Cortex of kidney (tissue), 1 donor: Measurements from ENCODE around the gene PARVA.

Experiments
- DNase-seq: peaks from one replicate; lab custom pipeline; 2025; lab: John Stamatoyannopoulos, UW

PARVA gene

DNA sequence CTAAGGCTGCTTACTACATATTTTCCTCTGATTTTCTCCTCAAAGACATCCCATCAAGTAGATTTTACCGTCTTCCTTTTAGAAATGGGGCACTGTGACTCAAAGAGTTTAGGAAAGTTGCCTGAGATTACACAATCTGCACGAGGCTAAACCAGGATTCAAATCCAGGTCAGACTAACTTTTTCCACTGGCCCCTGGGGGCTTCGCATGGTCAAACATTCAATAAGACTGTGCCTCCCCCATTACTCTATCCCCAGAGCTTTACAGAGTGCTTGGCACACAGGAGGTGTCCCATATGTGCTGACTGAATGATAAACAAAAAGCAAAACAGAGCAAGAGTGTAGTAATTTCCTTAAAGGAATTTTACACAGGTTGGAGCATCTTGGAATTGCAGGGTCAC, 178.8 kb downstream of the PARVA start:
- DNase-seq = no peak

DNA sequence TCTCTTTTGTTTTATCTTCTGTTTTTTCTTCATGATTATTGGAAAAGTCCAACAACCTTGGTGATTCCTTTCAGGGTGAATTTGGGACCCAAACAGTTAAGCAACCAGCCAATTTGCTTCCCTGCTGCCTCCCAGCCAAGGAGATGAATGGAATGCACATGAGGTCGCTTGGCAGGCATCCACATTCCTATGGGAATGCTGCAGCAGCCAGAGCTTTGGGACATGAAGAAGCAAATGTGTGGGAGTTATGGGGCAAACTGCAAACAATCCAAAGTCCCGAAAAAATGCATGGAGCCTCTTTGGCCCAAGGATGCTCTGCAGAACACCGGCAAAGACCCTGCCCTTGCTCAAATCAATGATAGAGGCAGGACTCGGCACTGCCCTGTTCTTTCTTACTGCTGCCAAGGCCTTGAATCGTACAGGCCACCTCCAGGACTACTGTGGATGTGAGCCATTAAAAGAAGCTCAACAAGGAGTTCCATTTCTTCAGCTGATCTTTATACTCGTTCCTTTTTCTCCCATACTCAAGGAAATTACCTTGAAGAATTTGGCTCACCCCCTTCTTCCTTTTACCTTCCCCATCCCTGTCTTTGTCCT, 179.5 kb downstream of the PARVA start:
- no peak for DNase-seq

DNA sequence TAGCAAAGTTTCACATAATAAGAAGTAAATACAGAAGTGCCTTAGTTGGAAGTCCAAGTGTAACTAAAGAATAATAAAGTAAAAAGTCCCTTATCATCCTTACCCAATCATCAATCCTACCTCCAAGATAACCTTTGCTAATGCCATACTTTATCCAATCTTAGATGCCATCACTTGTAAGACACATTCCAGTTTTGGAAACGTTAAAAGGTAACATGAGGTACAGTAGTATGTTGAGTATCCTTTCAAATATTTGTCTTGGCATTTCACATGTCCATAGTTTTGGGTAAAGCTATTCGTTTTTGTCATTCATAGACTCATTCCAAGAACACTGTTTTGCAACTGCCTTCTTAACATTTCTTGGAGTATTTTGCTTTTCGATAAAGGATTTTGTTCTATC, 181.6 kb downstream of the PARVA start:
- no peak for DNase-seq

DNA sequence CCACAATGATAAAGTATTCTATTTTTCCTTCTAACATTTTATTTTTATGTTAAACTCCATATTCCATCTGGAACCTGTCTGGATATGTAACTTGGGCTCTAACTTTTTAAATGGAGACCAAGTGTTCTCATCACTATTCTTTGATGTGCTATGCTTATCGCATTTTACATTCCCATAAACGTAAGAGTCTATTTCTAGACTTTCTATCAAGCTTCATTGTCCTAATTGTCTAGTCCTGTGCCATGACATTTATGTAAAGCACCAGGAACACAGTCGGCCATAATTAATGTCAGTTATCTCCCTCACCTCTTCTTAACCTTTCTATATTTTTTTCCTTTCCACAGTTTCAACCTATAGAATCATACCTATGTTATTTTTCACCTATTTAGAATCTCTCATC, 183.0 kb downstream of the PARVA start:
- DNase-seq = no peak

DNA sequence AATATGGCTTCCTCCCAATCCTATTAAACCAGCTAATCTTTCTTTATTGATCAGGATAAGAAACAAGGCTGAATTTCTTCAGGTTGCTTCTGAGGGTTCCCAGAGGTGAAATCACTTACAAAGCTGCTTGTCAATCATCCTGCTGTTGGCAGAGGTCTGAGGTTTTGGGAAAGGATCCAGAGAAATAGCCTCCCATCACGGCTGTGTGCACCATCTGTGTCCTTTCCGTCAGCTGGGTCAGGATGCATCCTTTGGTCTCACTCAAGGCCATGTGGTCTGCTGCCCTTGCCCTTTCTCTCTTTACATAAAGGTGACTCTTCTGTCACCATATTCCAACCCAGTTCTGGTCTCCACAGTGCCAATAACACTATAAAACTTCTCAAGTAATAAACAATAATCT, 183.5 kb downstream of the PARVA start:
- DNase-seq = no peak

DNA sequence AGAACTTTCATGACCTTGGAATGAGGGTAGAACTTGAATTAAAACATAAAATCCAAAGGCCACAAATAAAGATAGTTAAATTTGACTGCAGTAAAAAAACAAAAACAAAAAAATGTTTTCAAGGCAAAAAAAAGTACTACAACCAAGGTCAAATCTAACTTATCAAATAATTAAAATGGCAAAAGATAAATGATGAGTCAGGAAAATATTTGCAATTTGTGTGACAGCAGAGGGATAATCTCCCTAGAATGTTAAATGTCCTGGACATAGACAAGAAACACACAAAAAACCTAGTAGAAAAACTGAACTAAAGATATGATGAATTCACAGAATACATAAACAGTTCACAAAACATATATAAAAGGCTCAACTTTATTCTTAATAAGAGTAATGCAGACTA, 186.6 kb downstream of the PARVA start:
- no peak for DNase-seq

DNA sequence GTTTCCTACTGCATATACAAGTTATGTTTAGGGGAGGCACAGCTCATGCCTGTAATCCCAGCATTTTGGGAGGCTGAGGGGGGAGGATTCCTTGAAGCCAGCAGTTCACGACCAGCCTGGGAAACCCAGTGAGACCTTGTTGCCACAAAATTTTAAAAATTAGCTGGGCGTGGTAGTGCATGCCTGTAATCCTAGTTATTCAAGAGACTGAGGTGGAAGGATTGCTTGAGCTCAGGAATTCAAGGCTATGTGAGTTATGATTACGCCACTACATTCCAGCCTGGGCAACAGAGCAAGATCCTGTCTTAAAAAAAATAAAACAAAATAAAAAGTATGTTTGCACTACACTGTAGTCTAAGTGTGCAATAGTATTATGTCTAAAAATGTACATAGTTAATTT, 188.0 kb downstream of the PARVA start:
- no peak for DNase-seq

DNA sequence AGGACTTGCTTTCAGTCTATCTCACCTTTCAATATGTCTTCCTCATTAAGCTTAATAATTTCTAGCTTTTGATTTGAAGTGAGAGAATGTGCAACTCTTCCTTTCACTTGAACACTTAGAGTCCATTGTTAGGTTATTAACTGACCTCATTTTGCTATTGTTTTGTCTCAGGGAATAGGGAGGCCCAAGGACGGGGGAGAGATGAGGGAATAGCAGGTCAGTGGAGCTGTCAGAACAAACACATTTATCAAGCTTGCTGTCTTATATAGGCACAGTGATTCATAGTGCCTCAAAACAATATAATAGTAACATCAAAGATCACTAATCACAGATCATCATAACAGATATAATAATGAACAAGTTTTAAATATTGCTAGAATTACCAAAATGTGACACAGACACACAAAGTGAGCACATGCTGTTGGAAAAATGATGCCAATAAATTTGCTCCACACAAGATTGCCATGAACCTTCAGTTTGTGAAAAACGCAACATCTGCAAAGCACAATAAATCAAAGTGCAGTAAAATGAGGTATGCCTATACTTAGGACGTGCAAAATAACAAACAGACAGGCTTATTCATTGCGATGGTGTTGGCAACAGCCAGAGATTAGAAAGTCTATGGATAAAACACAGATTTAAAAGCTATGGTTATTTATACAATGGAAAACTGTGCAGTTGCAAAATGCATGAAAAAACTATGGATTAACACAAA, 190.5 kb downstream of the PARVA start:
- DNase-seq = no peak

DNA sequence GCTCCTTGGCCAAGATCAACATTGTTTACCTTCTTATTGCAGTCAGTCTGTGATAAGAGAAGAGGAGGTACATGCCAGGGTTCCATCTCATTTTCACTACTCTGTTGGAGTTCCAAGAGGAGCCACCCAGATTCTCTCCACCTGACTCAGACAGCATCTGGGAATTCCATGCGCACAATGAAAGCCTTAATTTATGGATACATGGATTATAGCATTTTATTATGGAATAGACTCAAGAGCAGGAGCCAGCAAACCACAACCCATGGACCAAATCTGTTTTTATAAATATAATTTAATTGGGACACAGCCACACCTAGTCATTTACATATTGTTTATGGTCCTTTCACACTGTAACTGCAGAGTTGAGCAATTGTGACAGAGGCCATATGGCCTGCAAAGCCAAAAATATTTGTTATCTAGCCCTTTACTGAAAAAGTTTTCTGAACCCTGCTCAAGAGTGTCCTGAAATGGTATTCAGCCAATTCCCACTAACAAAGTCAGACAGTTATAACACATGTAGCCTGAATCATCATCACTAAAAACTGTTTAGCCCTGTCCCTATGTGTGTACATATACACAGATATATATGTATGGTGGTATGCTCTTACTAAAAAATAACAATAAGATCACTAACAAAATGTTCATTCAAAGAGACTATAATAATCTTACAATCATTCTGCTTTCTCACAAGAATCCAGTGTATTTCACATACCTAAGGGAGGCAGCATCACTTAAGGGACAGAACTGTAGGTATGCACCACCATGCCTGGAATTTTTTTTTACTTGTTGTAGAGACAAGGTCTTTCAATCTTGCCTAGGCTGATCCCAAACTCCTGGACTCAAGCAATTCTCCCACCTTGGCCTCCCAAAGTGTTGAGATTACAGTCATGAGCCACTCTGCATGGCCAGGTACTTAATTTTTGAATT, 192.4 kb downstream of the PARVA start:
- DNase-seq = no peak

DNA sequence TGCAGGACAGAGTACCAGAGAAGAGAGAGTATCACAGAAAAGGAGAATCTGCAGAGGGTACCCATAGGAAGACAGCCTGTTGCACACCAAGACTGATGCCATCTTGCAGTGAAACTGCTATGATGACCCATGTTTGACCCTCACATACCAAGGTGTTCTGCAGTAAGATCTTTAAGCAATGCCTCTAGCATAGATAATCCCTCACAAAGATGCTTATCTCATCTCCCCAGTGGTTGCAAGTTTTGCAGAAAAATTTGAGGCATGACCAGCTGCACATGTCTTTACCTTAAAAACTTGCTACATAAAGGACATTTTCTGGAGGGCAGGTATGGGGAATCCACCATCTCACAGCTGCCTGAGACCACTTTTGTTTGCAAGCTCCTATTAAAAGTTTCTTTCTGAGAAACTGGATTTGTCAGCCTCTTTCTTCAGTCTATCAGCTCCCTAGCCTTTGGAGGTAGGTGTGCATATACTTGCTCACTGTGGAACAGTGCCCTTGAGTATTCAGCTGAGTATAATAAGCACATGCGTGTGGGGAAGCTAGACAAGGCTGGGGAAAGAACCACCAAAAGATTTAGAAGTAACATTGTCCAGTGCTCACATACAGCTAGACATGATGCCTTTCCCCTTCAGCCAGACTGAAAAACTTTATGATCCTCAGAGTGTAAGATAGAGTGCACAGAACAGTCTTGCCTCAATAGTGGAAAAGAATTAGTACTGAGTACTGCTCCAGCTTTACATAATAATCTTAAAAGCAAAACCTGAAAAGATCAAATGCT, 196.5 kb downstream of the PARVA start:
- DNase-seq = no peak

DNA sequence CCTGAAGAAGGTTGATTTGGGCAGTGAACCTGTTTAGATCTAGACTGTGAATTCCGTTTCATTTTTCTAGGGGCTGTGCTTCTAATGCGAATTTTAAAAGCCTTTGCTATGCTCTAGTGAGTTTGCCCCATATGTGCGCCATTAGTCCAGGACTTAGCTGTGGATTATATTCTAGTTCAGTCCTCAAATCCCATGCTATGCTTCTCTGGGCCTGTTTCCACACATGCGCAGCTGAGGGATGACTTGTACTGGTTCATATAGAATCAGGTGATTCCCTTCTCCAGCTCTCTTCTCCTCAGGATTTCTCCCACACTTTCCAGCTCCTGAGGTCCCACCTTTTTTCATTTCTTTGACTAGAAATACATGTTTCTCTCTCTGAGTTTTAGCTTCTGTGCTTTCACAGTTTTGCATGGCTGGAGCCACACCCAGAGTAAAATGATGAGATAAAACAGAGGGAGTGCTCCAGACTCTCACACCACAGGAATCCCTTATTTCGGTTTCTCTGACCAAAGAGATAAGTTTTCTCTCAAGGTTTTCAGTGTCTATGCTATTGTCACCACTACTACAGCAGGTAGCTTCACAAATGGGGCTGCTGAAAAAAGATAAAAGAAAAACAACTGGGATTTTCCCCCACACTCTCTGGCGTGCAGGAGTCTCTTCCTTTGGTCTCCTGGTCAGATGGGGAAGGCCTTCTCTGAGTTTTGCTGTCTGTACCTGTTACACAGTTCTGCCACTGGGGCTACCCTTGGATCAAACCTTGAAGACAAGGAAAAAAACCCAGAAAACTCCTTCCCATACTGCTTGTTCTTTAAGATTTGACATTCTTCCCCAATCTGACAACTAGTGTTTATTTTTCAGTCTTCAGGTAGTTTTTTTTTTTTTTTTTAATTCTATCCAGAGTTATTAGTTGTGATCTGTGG, 200.6 kb downstream of the PARVA start:
- DNase-seq = no peak

DNA sequence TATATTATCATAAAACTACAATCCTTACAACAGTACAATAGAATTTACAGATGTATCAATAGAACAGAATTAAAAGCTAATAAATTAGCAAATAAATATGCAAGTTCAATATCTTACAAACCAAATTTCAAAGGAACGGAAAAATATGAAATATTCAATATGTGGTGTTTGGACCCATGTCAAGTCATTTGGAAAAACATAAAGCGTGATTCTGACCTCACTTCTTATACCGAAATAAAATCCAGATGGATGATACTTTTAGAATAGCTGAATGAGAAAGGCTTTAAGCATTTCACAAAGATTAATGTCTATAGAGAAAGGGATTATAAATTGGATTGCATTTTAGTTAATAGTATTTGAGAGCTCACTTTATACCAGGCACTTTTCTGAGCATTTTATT, 204.0 kb downstream of the PARVA start:
- no peak for DNase-seq

DNA sequence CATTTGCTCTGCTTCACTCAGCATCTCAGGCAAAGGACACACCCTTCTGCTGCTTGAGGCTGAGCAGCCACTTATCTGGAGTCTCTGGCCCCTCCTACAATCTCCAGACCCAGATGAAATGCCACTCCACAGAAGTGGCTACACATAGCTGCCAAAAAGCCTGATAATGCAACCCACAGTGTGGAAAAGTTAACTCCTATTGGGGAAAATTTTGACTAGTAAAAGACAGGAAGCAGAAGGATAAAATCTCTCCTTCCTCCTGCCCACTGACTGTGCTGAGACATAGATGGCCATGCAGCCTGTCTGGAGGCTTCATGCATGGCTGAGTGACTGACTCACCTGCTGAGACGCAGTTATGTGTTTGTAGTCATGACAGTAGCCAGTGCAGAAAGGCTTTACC, 204.6 kb downstream of the PARVA start:
- DNase-seq = no peak
